MM.1S (cell line): ENCODE measurements around the gene ANO2.

Experiments used
- DNase-seq: peaks from one replicate; pipeline ENCODE4 v3.0.0-alpha.2; 2015
- H2AFZ ChIP-seq: fragments of 300-600 bp; sonication (generic); 2 replicates; pipeline ENCODE4 v1.6.0; 2016; ENCODE audit warnings: antibody characterized with exemption, low read length
- H3F3A ChIP-seq: fragments of 300-600 bp; sonication (generic); 2 replicates; pipeline ENCODE4 v1.6.1; 2016; ENCODE audit warnings: mild to moderate bottlenecking, antibody characterized with exemption, low read length, moderate library complexity, mixed read lengths; ENCODE audit not compliant: insufficient read depth
- H3K27ac ChIP-seq: fragments of 300-600 bp; sonication (generic); 2 replicates; pipeline ENCODE4 v1.5.1; 2016; ENCODE audit warnings: mild to moderate bottlenecking, low read length
- H3K27me3 ChIP-seq: fragments of 300-600 bp; sonication (generic); replicated peaks from 2 replicates; pipeline ENCODE4 v1.6.0; 2016; ENCODE audit warnings: low read length; ENCODE audit not compliant: insufficient read depth
- H3K36me3 ChIP-seq: fragments of 300-600 bp; sonication (generic); replicated peaks from 2 replicates; pipeline ENCODE4 v1.6.1; 2016; ENCODE audit warnings: mild to moderate bottlenecking, low read length, mixed read lengths; ENCODE audit not compliant: insufficient read depth
- H3K4me1 ChIP-seq: fragments of 300-600 bp; sonication (generic); 2 replicates; pipeline ENCODE4 v1.6.1; 2016; ENCODE audit warnings: low read length, mixed read lengths
- H3K4me2 ChIP-seq: fragments of 300-600 bp; sonication (generic); 2 replicates; pipeline ENCODE4 v1.6.0; 2016; ENCODE audit warnings: low read depth, low read length
- H3K4me3 ChIP-seq: fragments of 300-600 bp; sonication (generic); 2 replicates; pipeline ENCODE4 v1.5.1; 2016; ENCODE audit warnings: low read length, mixed read lengths
- H3K79me2 ChIP-seq: fragments of 300-600 bp; sonication (generic); 2 replicates; pipeline ENCODE4 v1.6.1; 2016; ENCODE audit warnings: mixed run types, low read length, mixed read lengths
- H3K9ac ChIP-seq: fragments of 300-600 bp; sonication (generic); 2 replicates; pipeline ENCODE4 v1.6.1; 2016; ENCODE audit warnings: low read length, mixed read lengths
- H3K9me2 ChIP-seq: fragments of 300-600 bp; sonication (generic); replicated peaks from 2 replicates; pipeline ENCODE4 v1.6.1; 2016; ENCODE audit warnings: mild to moderate bottlenecking, low read length, mixed read lengths; ENCODE audit not compliant: insufficient read depth
- H3K9me3 ChIP-seq: fragments of 300-600 bp; sonication (generic); replicated peaks from 2 replicates; pipeline ENCODE4 v1.6.1; 2016; ENCODE audit warnings: mild to moderate bottlenecking, low read length, mixed read lengths; ENCODE audit not compliant: insufficient read depth
- H4K20me1 ChIP-seq: fragments of 300-600 bp; sonication (generic); 2 replicates; pipeline ENCODE4 v1.6.1; 2016; ENCODE audit warnings: mild to moderate bottlenecking, low read length, moderate library complexity, mixed read lengths; ENCODE audit not compliant: insufficient read depth
- CTCF ChIP-seq: fragments of 300-600 bp; sonication (generic); IDR thresholded peaks from 2 replicates; pipeline ENCODE4 v1.5.1; 2016; ENCODE audit warnings: antibody characterized with exemption, low read length, mixed read lengths
- EZH2 ChIP-seq: fragments of 300-600 bp; sonication (generic); optimal IDR thresholded peaks from 2 replicates; pipeline ENCODE3; 2017; ENCODE audit warnings: low read depth, mild to moderate bottlenecking, antibody characterized with exemption, low read length, mixed read lengths
- EZH2phosphoT487 ChIP-seq: fragments of 300-600 bp; sonication (generic); IDR thresholded peaks from 2 replicates; pipeline ENCODE4 v1.6.1; 2018; ENCODE audit warnings: antibody characterized with exemption, low read length

ANO2 gene

GRCh38 chr12:5616854-5617253 is 328.2 kb downstream of the ANO2 start:
- Histone ChIP-seq H3K4me2 (no peak overlapping the region), H3K9me3 (no peaks in the 10 kb centered on the region), H3F3A (no peaks in the 10 kb centered on the region), H2AFZ (no peak overlapping the region), H3K9me2 (no peaks in the 10 kb centered on the region), H3K36me3 (no peaks in the 10 kb centered on the region), H3K27me3 (no peaks in the 10 kb centered on the region), H3K4me1 (no peaks in the 10 kb centered on the region), H3K4me3 (no peak overlapping the region), H4K20me1 (no peaks in the 10 kb centered on the region), H3K79me2 (no peaks in the 10 kb centered on the region), H3K9ac (no peak overlapping the region), H3K27ac (no peak overlapping the region)
- TF ChIP-seq EZH2 (no peak), EZH2phosphoT487 (no peak), CTCF (no peak)
- DNase-seq, result no peak

DNA sequence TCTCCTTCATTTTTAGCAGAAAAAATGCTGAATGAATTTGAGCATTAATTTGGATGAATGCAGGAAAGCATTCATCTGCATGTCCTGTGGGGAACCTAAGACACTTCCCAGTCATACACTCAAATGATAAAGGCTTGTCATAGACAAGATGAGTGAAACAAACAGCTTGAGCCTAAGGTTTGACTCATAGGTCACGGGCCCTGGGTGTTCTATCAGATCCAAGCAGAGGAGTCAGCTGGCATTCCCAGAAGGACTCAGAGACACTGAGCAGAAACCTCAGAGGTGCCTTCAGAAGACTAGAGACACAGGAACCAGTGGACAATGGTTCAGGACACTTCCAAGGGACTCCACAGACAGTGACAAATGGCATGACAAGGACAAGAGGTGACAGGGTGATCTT is 329.3 kb downstream of the ANO2 start:
- no peak for TF ChIP-seq EZH2
- no peak for TF ChIP-seq CTCF
- no peak for TF ChIP-seq EZH2phosphoT487
- H3K27me3 ChIP-seq, result no peaks in the 10 kb centered on the region

GRCh38 chr12:5614256-5614655 is 330.8 kb downstream of the ANO2 start:
- no peak overlapping the region for H3K27ac ChIP-seq
- H3K9me3 ChIP-seq, result no peaks in the 10 kb centered on the region
- H2AFZ ChIP-seq, result no peak overlapping the region
- H3K9ac ChIP-seq, result no peak overlapping the region
- H3K79me2 ChIP-seq, result no peaks in the 10 kb centered on the region
- no peaks in the 10 kb centered on the region for H3K9me2 ChIP-seq
- H3F3A ChIP-seq, result no peaks in the 10 kb centered on the region
- H3K36me3 ChIP-seq, result no peaks in the 10 kb centered on the region
- no peaks in the 10 kb centered on the region for H3K4me1 ChIP-seq
- TF ChIP-seq EZH2, result no peak
- TF ChIP-seq EZH2phosphoT487, result no peak
- no peak for TF ChIP-seq CTCF
- H3K4me2 ChIP-seq, result no peak overlapping the region
- no peaks in the 10 kb centered on the region for H4K20me1 ChIP-seq
- no peak overlapping the region for H3K4me3 ChIP-seq
- no peaks in the 10 kb centered on the region for H3K27me3 ChIP-seq
- DNase-seq, result no peak

More for the DNA sequence above, 329.3 kb downstream of the ANO2 start:
- no peak overlapping the region for H3K9ac ChIP-seq
- no peaks in the 10 kb centered on the region for H3K9me3 ChIP-seq
- no peaks in the 10 kb centered on the region for H4K20me1 ChIP-seq
- no peaks in the 10 kb centered on the region for H3K79me2 ChIP-seq
- H3K27ac ChIP-seq, result no peak overlapping the region
- no peak overlapping the region for H3K4me3 ChIP-seq
- no peak overlapping the region for H2AFZ ChIP-seq
- no peak for DNase-seq
- no peak overlapping the region for H3K4me2 ChIP-seq
- no peaks in the 10 kb centered on the region for H3F3A ChIP-seq
- no peaks in the 10 kb centered on the region for H3K4me1 ChIP-seq
- H3K36me3 ChIP-seq, result no peaks in the 10 kb centered on the region
- H3K9me2 ChIP-seq, result no peaks in the 10 kb centered on the region
